ENCODE results near the gene WFS1.

Gene WFS1

DNA sequence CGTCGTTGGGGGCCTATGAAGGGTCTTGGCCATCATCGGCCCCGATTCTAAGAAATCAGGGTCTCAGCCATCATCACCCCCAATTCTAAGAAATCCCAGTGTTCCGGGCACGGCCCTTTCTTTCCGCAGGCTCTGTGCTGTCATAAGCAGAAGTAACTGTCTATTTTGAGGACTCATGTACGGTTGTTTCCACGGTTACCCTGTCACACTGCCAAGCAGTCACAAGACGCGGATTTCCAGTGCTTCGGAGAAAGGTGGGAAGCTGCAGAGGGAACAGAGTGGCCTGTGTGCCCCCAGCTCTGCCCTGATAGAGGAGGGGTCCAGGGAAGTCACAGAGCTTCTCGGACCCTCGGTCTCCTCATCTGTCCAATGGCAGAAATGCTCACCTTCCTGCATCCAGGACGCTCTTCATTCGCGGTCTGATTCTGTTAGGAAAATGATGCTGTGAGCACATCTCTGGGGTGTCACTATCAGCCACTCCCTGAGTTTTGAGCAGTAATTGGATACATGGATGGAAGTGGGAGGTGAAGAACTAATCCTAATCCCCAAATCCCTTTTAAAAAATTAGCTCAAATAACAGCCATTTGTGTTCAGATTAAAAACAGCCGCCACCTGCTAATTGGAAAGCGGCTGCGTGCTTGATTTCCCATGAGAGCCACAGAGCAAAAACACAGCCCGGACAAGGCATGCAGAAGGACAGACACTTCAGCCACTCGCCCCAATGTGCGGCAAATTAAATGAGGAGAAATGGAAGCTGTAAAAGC, 73.1 kb downstream of the WFS1 start:
- no peak for DNase-seq

DNA sequence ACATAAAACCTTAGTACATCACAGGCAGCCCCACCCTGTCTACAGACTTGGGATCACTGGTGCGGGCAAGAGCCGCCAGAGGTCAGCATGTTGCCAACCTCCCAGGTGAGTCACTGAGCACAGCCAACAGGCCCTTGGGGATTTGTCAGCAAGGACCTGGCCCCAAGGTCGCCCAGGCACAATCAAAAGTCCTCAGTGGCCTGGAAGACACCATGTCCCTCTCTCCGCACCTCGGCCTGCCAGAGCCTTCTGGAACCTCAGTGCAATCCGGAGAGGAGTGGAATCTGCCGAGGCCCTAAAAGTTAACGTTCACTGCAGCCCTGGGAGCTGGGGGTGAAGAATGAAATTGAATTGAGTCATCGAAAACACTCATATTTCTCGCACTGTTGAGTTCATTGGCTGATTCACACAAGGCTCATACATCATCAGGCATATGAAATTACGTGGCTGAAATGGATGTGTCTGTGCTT, 74.3 kb downstream of the WFS1 start:
- no peak for DNase-seq

DNA sequence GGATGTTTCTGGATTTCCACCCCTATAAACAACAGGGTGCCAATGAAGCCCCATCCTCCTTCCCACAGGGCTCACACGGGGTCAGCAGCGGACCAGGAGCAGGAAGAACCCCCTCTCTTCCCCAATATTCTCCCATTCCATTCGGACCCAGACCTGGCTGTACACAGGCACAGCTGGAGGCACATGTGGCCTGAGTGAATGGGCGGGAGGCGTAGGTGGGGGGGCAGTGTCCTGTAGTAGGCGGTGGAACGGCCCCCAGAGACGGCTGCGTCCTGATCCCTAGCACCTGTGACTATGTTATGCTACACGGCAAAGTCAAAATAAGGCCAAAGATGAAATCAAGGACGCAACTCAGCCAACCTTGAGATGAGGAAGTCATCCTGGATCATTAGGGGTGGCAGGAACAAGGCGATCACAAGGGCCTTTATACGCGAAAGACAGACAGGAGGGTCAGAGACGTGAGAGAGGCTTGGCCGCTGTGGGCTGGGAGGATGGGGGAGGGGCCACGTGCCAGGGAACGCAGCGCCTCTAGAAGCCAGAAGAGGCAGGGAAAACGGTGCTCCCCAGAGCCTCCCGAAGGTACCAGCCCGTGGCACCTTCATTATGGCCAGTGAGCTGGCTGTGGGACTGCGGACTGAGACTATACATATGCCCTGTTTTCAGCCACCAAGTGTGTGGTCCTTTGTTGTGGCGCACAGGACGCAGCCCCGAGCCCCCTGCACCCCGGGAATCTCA, 75.6 kb downstream of the WFS1 start:
- DNase-seq = no peak

DNA sequence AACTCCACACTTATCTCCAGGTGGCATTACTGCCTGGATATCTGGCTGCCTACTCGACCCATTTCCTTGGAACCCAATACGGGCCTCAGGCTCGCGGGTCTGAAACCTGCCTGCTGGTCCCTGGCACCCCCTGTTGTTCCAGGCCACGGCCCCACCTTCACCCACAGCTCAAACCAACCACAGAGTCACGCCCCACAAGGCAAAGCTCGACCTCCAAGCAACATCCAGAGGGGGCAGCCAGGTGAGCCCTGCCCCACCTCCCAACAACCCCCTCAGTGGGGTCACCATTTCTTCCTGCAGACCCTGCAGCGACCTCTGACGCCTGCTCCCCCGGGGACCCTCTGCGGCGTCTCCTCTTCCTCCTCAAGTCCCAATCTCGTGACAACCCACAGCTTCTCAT, 76.2 kb downstream of the WFS1 start:
- DNase-seq = no peak

DNA sequence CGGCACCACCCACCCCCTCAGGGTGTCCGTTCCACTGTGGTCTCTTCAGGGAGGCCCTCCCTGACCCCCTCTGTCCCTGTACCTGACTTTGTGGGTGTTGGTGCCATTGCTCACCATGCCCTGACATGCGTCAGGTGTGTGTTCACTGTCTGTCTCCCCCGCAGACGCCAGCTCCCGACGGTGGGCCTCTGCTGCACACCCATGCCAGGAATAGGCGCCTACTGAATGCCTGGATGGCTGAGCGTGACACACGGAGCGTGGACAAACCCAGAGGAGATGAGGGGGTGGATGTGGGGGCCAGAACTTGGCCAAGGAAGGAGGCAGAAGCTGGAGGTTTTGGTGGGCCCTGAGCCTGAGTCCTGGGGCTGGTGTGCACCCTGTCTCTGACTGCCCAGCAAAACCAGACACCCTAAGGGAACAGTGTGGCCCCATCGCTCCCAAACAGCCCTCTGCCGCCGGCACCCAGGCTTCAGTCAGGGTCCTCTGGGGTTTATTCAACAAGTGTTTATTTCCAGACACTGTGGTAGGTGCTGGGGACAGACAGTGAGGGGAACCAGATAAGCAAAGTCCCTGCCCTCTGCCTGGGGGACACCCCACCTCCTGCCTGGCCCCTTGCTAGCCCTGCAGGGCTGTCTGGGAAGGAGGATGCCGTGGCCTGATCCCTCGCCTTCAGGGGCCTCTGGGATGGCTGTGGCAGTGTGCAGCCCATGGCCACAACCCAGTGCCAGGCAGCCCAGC, 76.9 kb downstream of the WFS1 start:
- DNase-seq = no peak

DNA sequence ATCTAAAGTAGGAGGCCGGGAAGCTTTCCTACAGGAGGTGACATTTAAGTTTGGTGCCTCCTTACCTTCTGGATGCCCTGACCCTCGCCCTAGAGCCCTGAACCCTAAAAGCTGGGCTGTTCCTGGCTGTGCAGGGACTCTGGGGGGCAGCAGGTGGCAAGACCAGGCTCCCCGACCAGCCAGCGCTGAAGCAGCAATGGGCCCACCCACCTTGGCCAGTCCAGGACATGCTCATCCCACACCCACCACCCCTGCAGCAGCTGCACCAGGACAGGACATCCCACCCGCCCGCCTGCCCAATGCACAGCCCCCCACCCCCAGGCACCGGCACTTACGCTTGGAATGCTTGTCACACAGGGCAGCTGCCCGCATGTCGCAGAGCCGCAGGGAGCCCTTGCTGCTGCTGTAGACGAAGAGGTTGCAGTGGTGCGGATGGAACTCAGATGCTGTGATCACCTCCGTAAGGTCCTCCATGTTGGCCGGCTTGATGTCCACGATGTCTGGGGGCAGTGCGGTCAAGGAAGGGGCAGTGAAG, 77.9 kb downstream of the WFS1 start:
- no peak for DNase-seq

DNA sequence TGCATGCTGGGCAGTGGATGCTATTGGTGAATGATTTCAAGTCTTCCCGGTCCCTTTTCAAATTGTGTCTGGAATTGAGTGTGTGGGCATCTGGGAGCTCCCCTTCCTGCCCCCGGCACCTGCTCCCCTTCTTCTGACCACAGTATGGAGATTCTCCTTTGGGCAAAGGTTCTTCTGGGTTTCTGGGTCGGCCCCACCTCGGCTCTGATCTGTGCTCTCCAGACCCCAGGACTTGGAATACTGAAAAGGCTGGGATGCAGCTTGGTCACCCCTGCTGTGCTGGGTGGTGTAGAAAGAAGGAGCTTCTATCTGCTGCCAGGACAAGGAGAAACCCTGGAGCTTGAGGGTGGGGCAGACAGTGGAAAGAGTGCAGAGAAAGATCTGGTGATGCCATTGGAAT, 78.8 kb downstream of the WFS1 start:
- no peak for DNase-seq

DNA sequence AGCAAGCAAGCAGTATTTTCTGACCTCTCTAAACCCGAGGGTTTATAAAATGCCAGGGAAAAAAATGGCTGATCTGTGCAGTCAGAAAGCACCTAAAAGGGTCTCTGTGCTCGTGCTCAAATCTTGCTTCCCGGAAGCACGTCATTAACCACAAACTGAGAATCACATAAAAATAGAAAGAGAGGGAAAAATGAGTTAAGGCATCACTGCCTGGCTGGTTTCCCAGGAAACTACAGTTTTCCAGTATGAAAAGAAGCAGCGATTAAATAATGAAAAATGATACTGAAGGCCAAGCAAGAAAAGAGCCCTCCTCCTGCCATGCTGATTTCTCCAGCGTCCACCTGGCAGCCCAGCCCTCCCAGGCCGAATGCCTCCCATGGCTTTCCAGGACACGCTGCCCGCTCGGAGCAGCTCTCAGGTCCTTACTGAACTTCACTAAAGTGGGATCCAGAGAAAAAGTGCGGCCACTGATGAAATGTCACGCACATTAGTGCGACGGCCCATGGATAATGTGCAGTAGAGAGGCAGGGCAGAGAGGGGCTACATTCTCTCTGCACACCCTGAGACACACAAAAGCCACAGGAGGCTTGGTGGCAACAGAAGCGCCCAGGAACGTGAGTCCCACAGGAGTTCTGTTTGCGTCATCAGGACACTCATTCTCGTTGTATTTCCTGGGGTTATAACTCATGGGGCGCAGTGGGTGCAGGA, 80.4 kb downstream of the WFS1 start:
- DNase-seq = no peak

DNA sequence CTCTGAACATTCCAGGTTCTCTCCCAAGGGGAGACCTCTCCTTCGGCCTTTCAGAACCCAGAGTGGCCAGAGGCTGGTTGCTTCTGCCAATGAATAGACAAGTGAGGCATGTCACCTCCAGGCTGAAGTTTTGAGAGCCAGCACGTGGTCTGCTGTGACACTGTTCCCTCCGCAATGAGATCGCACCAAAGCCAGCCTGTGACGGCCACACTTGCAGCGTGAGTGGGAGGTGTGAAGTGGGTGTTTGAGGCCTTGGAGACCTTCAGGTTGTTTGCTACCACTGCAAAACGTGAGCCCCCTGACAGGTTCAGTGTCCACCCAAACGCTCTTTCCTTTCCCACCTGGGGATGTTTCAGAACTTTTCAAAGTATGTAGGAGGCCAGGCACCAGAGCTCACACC, 81.0 kb downstream of the WFS1 start:
- no peak for DNase-seq

DNA sequence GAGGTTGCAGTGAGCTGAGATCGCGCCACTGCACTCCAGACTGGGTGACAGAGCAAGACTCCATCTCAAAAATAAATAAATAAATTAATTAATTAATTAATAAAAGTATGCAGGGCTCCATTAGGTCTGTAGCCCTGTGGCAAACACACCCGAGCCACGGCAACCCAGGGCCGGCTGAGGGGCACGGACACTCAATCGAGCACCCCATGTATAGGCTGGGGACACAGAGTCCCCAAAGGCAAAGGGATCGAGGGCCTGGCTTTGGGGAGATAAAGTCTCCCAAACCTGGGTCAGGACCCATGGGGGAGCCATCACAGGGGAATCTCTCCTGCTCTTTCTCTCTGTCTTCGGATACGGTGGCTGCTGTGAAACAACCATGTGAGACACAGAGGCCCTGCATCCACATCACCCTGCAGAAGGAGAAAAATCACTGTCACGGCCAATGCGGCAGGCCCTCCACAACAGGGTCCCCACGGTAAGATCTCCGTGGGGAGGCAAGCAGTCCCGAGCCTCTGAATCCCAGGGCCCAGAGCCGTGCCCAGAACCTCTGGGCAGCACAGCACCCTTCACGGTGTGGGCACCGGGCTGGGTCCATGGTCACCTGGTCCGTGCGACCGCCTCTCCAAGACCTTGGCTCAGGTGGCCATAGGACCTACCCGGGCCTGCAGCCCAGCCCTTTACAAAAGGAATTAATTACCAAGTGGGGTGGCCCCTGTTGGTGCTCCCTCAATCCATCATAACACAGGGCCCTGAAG, 81.8 kb downstream of the WFS1 start:
- no peak for DNase-seq

DNA sequence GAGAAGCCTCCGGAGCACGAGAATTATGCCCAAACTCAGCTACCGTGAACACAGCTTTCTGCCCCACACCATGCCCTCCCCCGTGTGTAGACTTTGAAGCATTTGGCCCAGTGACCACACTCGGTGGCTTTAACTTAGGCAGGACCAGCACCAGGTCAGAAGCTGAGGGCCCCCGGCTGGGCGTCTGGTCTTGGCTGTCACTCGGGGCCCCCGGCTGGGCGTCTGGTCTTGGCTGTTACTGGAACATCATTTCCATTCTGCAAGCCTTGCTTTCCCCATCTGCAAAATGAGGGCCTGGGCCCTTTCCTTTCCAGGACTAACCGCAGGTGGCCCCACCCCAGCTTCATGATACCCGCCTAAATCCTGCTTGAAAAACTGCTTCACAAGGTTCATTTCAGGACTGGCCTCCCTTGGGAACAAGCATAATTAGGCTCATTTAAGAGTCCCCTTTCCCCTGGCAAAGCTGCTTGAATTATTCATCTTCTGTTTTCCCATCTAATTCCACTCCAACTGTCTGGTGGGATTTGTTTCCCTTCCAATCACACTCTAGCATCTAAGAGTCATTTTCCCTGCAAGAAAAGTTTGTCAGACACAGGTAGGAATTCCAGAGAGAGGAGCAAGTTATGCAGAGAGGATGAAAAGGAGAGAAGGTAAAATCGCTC, 82.5 kb downstream of the WFS1 start:
- no peak for DNase-seq

Measured in activated effector memory CD4-positive, alpha-beta T cell treated with Interleukin-2 at 50 U/mL for 16 hours (primary cell).